WTC11 (cell line): ENCODE measurements around the gene HTR3A.

Source experiments
- CTCF ChIP-seq: fragments of 200-600 bp; IDR thresholded peaks from 2 replicates; pipeline ENCODE4 v1.8.0; 2022; ENCODE audit warnings: antibody characterized with exemption
- FOXJ3 ChIP-seq: sonication (generic); formaldehyde crosslinking; IDR thresholded peaks from 2 replicates; pipeline ENCODE4 v1.9.0; 2021; ENCODE audit warnings: missing genetic modification reagents, mild to moderate bottlenecking, borderline replicate concordance
- FOXP4 ChIP-seq: sonication (generic); formaldehyde crosslinking; IDR thresholded peaks from 2 replicates; pipeline ENCODE4 v1.8.0; 2022; ENCODE audit warnings: mild to moderate bottlenecking, missing genetic modification reagents
- MAX ChIP-seq: sonication (generic); formaldehyde crosslinking; IDR thresholded peaks from 2 replicates; pipeline ENCODE4 v1.8.0; 2022; ENCODE audit warnings: mild to moderate bottlenecking, missing genetic modification reagents
- USF1 ChIP-seq: sonication (generic); formaldehyde crosslinking; IDR thresholded peaks from 2 replicates; pipeline ENCODE4 v1.8.0; 2022; ENCODE audit warnings: mild to moderate bottlenecking, missing genetic modification reagents

GRCh38 chr11:114011443-114011842, 36.5 kb downstream of the HTR3A start:
- no peak for TF ChIP-seq FOXP4 (CRISPR knock-in tag)
- TF ChIP-seq MAX (CRISPR knock-in tag), result no peak
- no peak for TF ChIP-seq USF1 (CRISPR knock-in tag)
- TF ChIP-seq CTCF, result no peak
- TF ChIP-seq FOXJ3 (CRISPR knock-in tag), result no peak
